GM12872 (cell line): Measurements from ENCODE around the gene PLEKHM3.

Source experiments
- CTCF ChIP-seq: IDR thresholded peaks from 3 replicates; pipeline ENCODE4 v1.5.1; 2011; ENCODE audit warnings: low read depth, mild to moderate bottlenecking, low read length, moderate library complexity; ENCODE audit not compliant: insufficient read depth

The PLEKHM3 gene

DNA sequence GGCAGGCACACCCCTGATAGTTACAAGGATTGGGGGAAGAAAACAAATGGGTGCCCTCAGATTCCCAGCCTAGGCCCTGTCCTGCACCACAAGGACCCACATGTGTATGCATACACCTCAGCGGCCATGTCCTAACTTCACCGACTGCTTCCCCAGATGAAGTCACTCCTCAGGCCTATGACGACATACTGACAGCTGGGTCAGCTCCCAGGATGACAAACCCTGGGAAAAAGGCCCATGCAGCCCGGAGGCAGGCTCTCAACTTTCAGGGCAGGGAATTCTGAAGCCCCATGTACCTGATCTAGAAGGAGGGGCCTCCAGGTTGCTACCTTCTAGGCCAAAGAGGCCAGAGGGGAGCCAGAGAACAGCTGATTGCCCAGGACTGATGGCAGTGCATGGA is 11.0 kb upstream of the PLEKHM3 start:
- no peak for TF ChIP-seq CTCF

DNA sequence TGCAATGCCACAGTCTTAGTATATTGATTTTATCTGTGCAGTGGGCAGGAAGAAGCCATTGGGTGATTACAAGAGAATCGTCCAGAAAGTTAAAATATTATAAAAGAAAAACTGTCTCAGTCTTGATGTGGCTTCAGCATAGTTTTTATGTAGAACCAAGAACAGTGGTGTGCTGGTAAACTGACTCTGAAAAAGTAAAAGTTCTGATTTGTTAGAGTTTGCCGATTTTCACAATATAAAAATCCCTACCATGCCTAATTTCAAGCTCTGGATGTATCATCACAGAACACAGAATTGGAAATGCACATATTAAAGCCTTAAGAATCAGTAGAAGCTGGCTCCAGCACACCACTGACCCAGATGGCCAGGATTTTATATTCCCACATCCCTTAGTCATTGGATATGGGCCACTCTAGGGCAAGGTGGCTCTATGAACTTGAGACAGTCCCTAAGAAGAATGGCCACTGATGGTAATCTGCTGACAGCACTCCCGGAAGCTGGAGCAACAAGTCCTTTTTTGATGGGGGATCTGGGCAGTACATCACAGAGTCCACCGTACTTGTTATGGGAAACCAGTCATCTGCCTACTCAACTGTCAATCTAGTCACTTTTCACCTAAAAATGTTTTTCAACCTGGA is 9.3 kb upstream of the PLEKHM3 start:
- TF ChIP-seq CTCF = no peak

GRCh38 chr2:208033701-208034502 is 8.6 kb upstream of the PLEKHM3 start:
- TF ChIP-seq CTCF = peak; percentile 64

DNA sequence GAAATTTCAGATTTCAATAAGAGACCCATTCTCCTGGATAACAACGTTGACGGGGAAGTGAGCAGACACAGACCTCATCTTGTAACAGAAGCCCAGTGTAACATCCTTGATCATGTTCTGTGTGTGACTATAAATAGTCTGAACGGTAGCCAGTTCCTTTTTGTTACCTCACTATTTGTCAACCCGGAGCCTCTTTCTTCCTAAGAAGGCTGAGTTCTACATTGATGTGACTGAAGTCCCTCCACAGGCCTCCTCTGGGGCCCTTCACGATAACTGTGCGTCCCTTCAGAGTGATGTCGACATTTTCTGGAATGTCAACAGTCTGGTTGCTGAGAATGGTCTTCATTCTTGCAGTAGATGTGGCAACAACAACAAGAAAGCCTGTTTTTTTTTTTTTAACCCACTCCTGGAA is 6.3 kb upstream of the PLEKHM3 start:
- TF ChIP-seq CTCF = no peak

DNA sequence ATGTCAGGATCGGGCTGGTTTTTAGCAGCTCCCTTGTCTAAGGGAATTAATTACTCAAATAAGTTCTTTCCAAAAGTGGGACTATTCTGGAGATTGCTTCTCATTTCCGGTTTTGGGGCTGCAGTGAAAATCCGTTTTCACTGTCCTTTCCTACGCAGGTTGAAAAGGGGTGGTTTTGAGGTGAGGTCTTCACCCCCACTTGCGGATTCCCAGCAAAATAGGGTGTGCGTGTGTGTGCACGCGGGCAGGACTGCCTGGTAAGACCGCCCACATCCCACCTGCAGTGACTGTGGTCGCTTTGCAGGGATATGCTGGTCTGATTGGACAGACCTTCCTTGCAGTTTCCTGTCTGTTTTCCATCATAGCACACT is 472 bp upstream of the PLEKHM3 start:
- no peak for TF ChIP-seq CTCF

- TF ChIP-seq CTCF = no peak
Observed at GRCh38 chr2:208024091-208024490, 1.2 kb downstream of the PLEKHM3 start.

GRCh38 chr2:208020253-208020652 is 5.1 kb downstream of the PLEKHM3 start:
- no peak for TF ChIP-seq CTCF
